SU-DHL-6 (cell line): ENCODE results near the gene FATE1.

Experiments used
- EZH2phosphoT487 ChIP-seq: fragments of 200-600 bp; sonication (generic), shearing (Covaris generic); conservative IDR thresholded peaks from 2 replicates; pipeline ENCODE4 v1.6.1; 2018; ENCODE audit warnings: mild to moderate bottlenecking, antibody characterized with exemption, low read length, moderate library complexity, mixed read lengths
- TF ChIP-seq, protein P1 (sequence below): fragments of 200-600 bp; sonication (generic); IDR thresholded peaks from one replicate; pipeline ENCODE4 v1.5.1; 2017; ENCODE audit warnings: antibody characterized with exemption, mild to moderate bottlenecking, low read length, moderate library complexity; ENCODE audit not compliant: insufficient read depth, poor library complexity, severe bottlenecking

DNA sequence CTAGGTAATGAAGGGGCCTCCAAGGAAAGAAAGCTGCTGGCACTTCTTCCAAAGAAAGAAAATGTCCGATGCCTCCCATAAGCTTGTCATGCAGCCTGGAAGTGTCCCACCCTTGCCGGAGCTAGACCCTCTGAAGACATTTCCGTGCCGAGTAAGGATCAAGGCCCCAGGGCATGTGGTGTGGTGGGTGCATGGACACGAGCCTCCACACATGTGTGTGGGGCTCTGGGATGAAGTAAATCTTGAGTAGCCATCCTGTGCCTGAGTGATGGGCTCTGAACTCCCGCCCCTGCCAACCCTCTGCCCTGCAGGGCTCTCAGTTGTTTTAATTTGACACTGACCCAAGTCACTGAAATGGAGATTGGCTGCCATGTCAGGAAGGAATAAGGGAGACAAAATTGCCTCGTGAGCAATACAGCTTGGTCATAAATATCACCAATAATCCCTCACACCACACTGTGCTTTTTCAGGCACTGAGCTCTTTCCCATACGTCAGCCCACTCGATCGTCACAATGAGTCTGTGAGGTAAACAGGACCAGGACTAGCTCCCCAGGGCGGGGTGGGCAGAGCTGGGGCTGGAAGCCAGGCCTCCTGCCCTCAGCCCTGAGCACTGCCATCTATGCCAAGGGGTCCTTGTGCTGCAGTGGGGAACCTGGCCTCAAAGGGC lies 43.3 kb downstream of the FATE1 start:
- TF ChIP-seq, protein P1, sequence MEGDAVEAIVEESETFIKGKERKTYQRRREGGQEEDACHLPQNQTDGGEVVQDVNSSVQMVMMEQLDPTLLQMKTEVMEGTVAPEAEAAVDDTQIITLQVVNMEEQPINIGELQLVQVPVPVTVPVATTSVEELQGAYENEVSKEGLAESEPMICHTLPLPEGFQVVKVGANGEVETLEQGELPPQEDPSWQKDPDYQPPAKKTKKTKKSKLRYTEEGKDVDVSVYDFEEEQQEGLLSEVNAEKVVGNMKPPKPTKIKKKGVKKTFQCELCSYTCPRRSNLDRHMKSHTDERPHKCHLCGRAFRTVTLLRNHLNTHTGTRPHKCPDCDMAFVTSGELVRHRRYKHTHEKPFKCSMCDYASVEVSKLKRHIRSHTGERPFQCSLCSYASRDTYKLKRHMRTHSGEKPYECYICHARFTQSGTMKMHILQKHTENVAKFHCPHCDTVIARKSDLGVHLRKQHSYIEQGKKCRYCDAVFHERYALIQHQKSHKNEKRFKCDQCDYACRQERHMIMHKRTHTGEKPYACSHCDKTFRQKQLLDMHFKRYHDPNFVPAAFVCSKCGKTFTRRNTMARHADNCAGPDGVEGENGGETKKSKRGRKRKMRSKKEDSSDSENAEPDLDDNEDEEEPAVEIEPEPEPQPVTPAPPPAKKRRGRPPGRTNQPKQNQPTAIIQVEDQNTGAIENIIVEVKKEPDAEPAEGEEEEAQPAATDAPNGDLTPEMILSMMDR: no peak
- no peak for TF ChIP-seq EZH2phosphoT487
